ENCODE results near the gene NR2C2.

GRCh38 chr3:15040844-15041243, 93.5 kb downstream of the NR2C2 start:
- TF ChIP-seq CTCF (IDR thresholded peaks at IDR 0.05): no peak
- no peak for TF ChIP-seq POLR2A (IDR thresholded peaks at IDR 0.05)
